ENCODE results near the gene LRRC28. TPM values are rescaled to one million over a fixed set of nuclear protein-coding genes. Genes with fewer than 3 reads are reported as not detected.

The LRRC28 gene
- total RNA-seq = 10 to 100 TPM; 27.2 to 28.4 TPM

DNA sequence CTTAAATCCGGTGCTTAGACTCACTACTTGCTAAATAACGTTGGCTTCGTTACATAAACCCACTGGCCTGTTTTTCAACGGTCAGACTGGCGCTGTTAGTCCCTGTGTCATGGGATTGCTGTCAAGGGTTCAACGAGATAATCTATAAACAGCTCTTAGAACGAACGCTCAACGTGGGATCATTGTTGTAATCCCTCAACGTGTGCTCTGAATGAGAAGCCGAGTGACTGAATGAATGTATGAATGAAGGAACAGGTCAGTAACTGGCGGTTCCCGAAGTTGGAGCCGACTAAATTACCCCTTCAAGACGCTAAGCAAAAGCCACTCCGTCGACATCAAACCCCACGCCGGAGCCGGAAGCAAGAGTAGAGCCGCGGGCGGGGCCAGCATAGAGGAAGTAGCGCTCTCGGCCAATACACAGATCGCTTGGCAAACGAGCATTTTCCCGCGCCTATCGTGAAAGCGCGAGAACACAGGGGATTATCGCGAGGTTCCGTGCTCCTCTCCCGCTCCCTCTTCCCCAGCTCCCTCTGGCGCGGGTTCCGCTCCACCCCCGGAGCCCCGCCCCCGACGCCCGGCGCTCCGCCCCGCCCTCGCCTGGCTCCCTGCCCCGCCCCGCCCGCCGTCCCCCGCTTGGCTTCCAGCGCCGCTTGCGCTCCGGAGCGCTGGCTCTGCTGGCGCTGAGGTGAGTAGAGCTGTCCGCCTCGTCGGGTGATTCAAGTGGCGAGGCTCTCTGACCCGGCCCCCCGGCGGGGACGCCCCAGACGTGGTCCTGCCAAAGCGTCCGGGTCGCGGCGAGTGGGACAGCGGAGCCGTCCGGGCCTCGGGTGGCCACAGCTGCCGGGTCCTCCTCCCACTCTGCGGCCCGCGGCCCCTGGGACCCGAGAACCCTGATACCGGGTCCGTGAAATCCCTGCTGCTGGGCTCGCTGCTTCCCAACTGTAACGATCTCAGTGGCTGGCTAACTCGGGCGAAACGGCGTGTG, at the start of gene LRRC28:
LRRC28 (plus strand) TSS at position 625 of the 985 bp plus-strand sequence. CDS start 4,477 bp downstream, outside the sequence.
- Histone ChIP-seq H3K9ac (ENCODE audit: low read depth in 2 of 2, low read length in 2 of 2) (peak within 1 kb of the TSS; percentile 73 to 99), H3K4me3 (peak within 1 kb of the TSS; percentile 75), H3K9me3 (no peaks in the 10 kb centered on the region), H3K27ac (peak within 1 kb of the TSS; percentile 96), H3K27me3 (no peaks in the 10 kb centered on the region), H3K36me3 (no peaks in the 10 kb centered on the region), H3K4me1 (no peaks in the 10 kb centered on the region)
- intact Hi-C loops (cut with DNase I) = no loop called here
- TF ChIP-seq, protein P1, sequence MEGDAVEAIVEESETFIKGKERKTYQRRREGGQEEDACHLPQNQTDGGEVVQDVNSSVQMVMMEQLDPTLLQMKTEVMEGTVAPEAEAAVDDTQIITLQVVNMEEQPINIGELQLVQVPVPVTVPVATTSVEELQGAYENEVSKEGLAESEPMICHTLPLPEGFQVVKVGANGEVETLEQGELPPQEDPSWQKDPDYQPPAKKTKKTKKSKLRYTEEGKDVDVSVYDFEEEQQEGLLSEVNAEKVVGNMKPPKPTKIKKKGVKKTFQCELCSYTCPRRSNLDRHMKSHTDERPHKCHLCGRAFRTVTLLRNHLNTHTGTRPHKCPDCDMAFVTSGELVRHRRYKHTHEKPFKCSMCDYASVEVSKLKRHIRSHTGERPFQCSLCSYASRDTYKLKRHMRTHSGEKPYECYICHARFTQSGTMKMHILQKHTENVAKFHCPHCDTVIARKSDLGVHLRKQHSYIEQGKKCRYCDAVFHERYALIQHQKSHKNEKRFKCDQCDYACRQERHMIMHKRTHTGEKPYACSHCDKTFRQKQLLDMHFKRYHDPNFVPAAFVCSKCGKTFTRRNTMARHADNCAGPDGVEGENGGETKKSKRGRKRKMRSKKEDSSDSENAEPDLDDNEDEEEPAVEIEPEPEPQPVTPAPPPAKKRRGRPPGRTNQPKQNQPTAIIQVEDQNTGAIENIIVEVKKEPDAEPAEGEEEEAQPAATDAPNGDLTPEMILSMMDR (IDR thresholded peaks at IDR 0.05) = no peak
- DNase-seq = peak; percentile 99

DNA sequence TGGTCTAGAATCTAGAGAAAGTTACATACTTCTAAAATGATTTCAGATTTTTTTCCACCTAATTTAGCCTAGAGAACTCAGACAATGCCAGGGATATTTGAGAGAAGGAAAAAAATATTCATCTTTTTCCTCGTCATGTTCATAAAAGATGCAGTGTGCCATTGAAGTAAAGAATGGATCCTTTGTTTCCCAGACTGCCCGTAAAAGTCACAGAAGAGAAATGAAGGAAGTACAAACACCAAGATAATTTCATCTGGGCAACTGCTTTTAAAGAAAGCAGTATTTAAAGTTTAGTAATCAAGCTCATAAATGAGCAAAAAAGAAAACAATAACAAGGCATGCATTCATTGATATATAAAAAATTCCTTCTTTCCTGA, 49.1 kb upstream of the LRRC28 start:
- Histone ChIP-seq H3K4me3 (no peak overlapping the region), H3K27me3 (no peaks in the 10 kb centered on the region), H3K4me1 (no peaks in the 10 kb centered on the region), H3K36me3 (no peaks in the 10 kb centered on the region), H3K9me3 (no peaks in the 10 kb centered on the region), H3K9ac (ENCODE audit: low read depth in 2 of 2, low read length in 2 of 2) (no peak overlapping the region), H3K27ac (no peak overlapping the region)
- intact Hi-C loops (cut with DNase I) = no loop called here
- no peak for DNase-seq
- TF ChIP-seq, protein P1 (IDR thresholded peaks at IDR 0.05) = no peak

DNA sequence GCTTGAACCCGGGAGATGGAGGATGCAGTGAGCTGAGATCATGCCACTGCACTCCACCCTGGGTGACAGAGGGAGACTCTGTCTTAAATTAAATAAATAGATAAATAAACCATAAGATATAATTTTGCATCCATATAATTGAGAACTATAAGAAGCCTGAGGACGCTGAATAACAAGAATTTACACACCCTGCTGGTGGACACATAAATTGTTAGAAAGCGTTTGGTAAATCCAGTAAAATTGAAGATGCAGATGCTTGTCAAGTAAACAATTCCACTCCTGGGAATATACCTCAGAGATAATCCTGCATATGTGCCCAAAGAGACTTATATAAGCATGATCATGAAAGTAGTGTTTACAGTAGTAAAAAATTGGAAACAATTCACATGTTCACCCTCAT, 43.6 kb upstream of the LRRC28 start:
- Histone ChIP-seq H3K9ac (ENCODE audit: low read depth in 2 of 2, low read length in 2 of 2) (no peak overlapping the region), H3K4me1 (no peaks in the 10 kb centered on the region), H3K36me3 (no peaks in the 10 kb centered on the region), H3K27ac (no peak overlapping the region), H3K27me3 (no peaks in the 10 kb centered on the region), H3K4me3 (no peak overlapping the region), H3K9me3 (no peaks in the 10 kb centered on the region)
- DNase-seq = no peak
- intact Hi-C loops (cut with DNase I) = no loop called here
- TF ChIP-seq, protein P1 (IDR thresholded peaks at IDR 0.05) = no peak

DNA sequence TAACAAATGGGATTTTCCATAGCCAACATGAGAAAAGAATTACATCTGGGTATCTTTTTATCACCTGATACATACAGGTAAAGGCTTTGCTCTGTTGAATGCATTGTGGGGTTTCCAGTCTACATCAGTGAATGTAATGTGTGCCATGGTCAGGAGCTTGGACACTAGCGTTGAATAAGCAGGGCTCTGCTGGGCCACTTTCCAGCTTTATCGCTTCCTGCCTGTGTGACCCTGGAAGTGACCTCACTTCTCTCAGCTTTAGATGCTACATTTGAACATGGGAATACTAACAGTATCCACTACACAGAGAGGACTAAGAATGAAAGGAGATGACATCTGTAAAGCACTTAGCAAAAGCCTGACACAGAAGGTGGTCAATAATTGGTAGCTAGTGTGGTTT, 42.0 kb upstream of the LRRC28 start:
- Histone ChIP-seq H3K4me1 (no peaks in the 10 kb centered on the region), H3K27ac (no peak overlapping the region), H3K9ac (ENCODE audit: low read depth in 2 of 2, low read length in 2 of 2) (no peak overlapping the region), H3K27me3 (no peaks in the 10 kb centered on the region), H3K4me3 (no peak overlapping the region), H3K9me3 (no peaks in the 10 kb centered on the region), H3K36me3 (no peaks in the 10 kb centered on the region)
- TF ChIP-seq, protein P1 (IDR thresholded peaks at IDR 0.05) = no peak
- no peak for DNase-seq
- intact Hi-C loops (cut with DNase I) = no loop called here

DNA sequence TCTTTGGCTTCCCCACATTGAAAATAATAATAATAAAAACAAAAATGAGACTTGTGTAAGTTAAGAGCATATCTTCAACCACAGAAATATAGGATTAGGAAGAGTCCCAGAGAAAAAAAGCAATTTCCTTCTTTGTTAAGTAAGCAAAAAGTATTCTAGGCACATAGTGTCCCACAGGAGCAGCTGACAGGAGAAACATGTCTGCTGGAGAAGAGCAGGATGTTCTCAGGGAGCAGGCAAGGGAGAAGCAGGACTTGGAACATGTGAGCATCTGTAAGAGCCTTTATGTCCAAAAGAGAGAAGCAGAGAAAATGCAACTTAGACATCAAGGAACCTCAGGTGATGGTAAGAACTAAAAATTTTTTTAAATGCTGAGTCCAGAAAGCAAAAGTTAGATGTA, 40.9 kb upstream of the LRRC28 start:
- Histone ChIP-seq H3K27ac (no peak overlapping the region), H3K4me1 (no peaks in the 10 kb centered on the region), H3K9ac (ENCODE audit: low read depth in 2 of 2, low read length in 2 of 2) (no peak overlapping the region), H3K9me3 (no peaks in the 10 kb centered on the region), H3K4me3 (no peak overlapping the region), H3K27me3 (no peaks in the 10 kb centered on the region), H3K36me3 (no peaks in the 10 kb centered on the region)
- no peak for DNase-seq
- intact Hi-C loops (cut with DNase I) = no loop called here
- TF ChIP-seq, protein P1 (IDR thresholded peaks at IDR 0.05) = no peak

Data from colonic mucosa (tissue), 4 donors.